Measurements from ENCODE around the gene LY6G5B.

GRCh38 chr6:31687321-31687720 is 17.5 kb downstream of the LY6G5B start:
- no peak for TF ChIP-seq EZH2 (IDR thresholded peaks at IDR 0.05)
- no peak for TF ChIP-seq POLR2AphosphoS5 (IDR thresholded peaks at IDR 0.05; ENCODE audit: borderline replicate concordance, low read depth, low read length)
- no peak for TF ChIP-seq FOXP2 (optimal IDR thresholded peaks at IDR 0.05; ENCODE audit: control extremely low read depth, extremely low read length, insufficient read depth)

Data from SK-N-MC (cell line).